Ovary (tissue), 3 donors: ENCODE data around the gene CAMKV.

Experiments
- CTCF ChIP-seq, 3 donors: fragments of 450-650 bp in 2 of 3; fragments of 200-600 bp in 1 of 3; IDR thresholded peaks; one replicate each; pipeline versions ENCODE4 v1.5.1 to v1.8.0; 2016 to 2022; ENCODE audit warnings: antibody characterized with exemption in 3 of 3, mild to moderate bottlenecking in 1 of 3
- POLR2A ChIP-seq: fragments of 450-650 bp; IDR thresholded peaks from one replicate; pipeline ENCODE4 v1.6.1; 2017; ENCODE audit warnings: antibody characterized with exemption, mild to moderate bottlenecking, moderate library complexity
- donor health status: DM: no; HTN: no; CAD: no.

- TF ChIP-seq POLR2A (no peak), CTCF (IDR thresholded peaks at IDR 0.05) (no peak)
These were observed 14.0 kb downstream of the CAMKV start for GRCh38 chr3:49855662-49856061.
